H1 (cell line): ENCODE data around the gene SIX3. TPM values are rescaled to one million over a fixed set of nuclear protein-coding genes. Genes with fewer than 3 reads are reported as not detected.

Experiments used
- CTCF ChIA-PET: fragments of 300-600 bp; sonication (Branson Sonifier 250); formaldehyde crosslinking; loops from one replicate; lab custom pipeline; 2021; ENCODE audit not compliant: partially characterized antibody; lab: Charles Lee
- POLR2A ChIA-PET: fragments of 300-600 bp; sonication (Branson Sonifier 250); formaldehyde crosslinking; loops from one replicate; lab custom pipeline; 2021; ENCODE audit warnings: inconsistent platforms; ENCODE audit not compliant: partially characterized antibody; lab: Charles Lee
- DNase-seq, 2 experiments: peaks; one replicate each; pipeline versions ENCODE4 v3.0.0 to v3.0.0-alpha.2; 2010 to 2022; ENCODE audit warnings: low spot score in 2 of 2, low read depth in 1 of 2, mixed read lengths in 1 of 2
- FAIRE-seq: peaks from 2 replicates; lab custom pipeline; 2011; peaks lifted over from hg19 to GRCh38; lab: Jason Lieb, UNC
- H2AFZ ChIP-seq: 2 replicates; pipeline ENCODE4 v1.8.1; 2012; ENCODE audit warnings: low read length, inconsistent platforms
- H2AK5ac ChIP-seq: 2 replicates; pipeline ENCODE4 v1.6.1; 2013; ENCODE audit warnings: low read depth, low read length
- H2BK120ac ChIP-seq: replicated peaks from 2 replicates; pipeline ENCODE3; 2013; ENCODE audit warnings: low read depth, low read length, inconsistent platforms
- H2BK12ac ChIP-seq: 2 replicates; pipeline ENCODE4 v1.6.1; 2013; ENCODE audit warnings: low read depth, low read length
- H2BK15ac ChIP-seq: 2 replicates; pipeline ENCODE4 v1.6.1; 2013; ENCODE audit warnings: low read length
- H2BK20ac ChIP-seq: 2 replicates; pipeline ENCODE4 v1.6.1; 2013; ENCODE audit warnings: low read length
- H2BK5ac ChIP-seq: 2 replicates; pipeline ENCODE4 v1.6.1; 2013; ENCODE audit warnings: low read depth, low read length
- H3K14ac ChIP-seq: 2 replicates; pipeline ENCODE4 v1.6.1; 2013; ENCODE audit warnings: inconsistent platforms; ENCODE audit not compliant: insufficient read length
- H3K18ac ChIP-seq: 2 replicates; pipeline ENCODE4 v1.6.1; 2013; ENCODE audit warnings: low read length; ENCODE audit errors: extremely low read depth
- H3K23ac ChIP-seq: 2 replicates; pipeline ENCODE4 v1.6.1; 2013; ENCODE audit warnings: inconsistent platforms; ENCODE audit not compliant: insufficient read length
- H3K23me2 ChIP-seq: 2 replicates; pipeline ENCODE4 v1.6.1; 2013; ENCODE audit warnings: low read depth, low read length
- H3K27ac ChIP-seq: 2 replicates; pipeline ENCODE4 v1.6.1; 2011; ENCODE audit warnings: low read depth, low read length, inconsistent platforms
- H3K27me3 ChIP-seq, 4 experiments: replicated peaks in 1 of 4; 1 replicate in 1 of 4; 2 replicates in 3 of 4; pipeline versions ENCODE4 v1.6.1 to v1.8.1; 2011 to 2013; ENCODE audit warnings: low read length in 3 of 4, mild to moderate bottlenecking in 3 of 4, inconsistent platforms in 2 of 4, mixed read lengths in 2 of 4, moderate library complexity in 1 of 4; ENCODE audit not compliant: control insufficient read depth in 3 of 4, insufficient read depth in 3 of 4; ENCODE audit errors: extremely low read depth in 1 of 4
- H3K36me3 ChIP-seq, 4 experiments: 2 replicates each; pipeline versions ENCODE4 v1.6.1 to v1.8.1; 2011 to 2013; ENCODE audit warnings: mild to moderate bottlenecking in 4 of 4, low read length in 3 of 4, moderate library complexity in 2 of 4, control low read depth in 1 of 4, inconsistent platforms in 1 of 4; ENCODE audit not compliant: insufficient read depth in 4 of 4, control insufficient read depth in 2 of 4
- H3K4ac ChIP-seq: replicated peaks from 2 replicates; pipeline ENCODE3; 2013; ENCODE audit warnings: low read length, low read depth, mixed read lengths, inconsistent platforms; ENCODE audit not compliant: insufficient read length
- H3K4me1 ChIP-seq, 4 experiments: replicated peaks in 1 of 4; 1 replicate in 1 of 4; 2 replicates in 3 of 4; pipeline versions ENCODE4 v1.6.1 to v1.8.1; 2011 to 2013; ENCODE audit warnings: low read length in 3 of 4, inconsistent platforms in 2 of 4, mixed read lengths in 1 of 4; ENCODE audit not compliant: insufficient read depth in 4 of 4, control insufficient read depth in 3 of 4
- H3K4me2 ChIP-seq, 2 experiments: 2 replicates each; pipeline versions ENCODE4 v1.6.1 to v1.8.1; 2011 to 2013; ENCODE audit warnings: low read depth in 2 of 2, low read length in 2 of 2, control low read depth in 1 of 2, inconsistent platforms in 1 of 2, mild to moderate bottlenecking in 1 of 2; ENCODE audit not compliant: insufficient read depth in 1 of 2
- H3K4me3 ChIP-seq, 4 experiments: fragments of 200-600, 300-600 bp in 1 of 4; sonication (generic), shearing (Covaris generic), sonication (Bioruptor Twin) in 1 of 4; 2 replicates each; pipeline versions ENCODE4 v1.5.1 to v1.8.1; 2011 to 2016; ENCODE audit warnings: low read length in 4 of 4, low read depth in 3 of 4, control low read depth in 2 of 4, inconsistent platforms in 2 of 4, mild to moderate bottlenecking in 2 of 4, mixed read lengths in 1 of 4, moderate library complexity in 1 of 4; ENCODE audit not compliant: insufficient read depth in 2 of 4; ENCODE audit errors: extremely low read depth in 1 of 4
- H3K56ac ChIP-seq: replicated peaks from 2 replicates; pipeline ENCODE3; 2013; ENCODE audit warnings: low read depth, mild to moderate bottlenecking, mixed read lengths, low read length, inconsistent platforms; ENCODE audit not compliant: insufficient read length
- H3K79me1 ChIP-seq: 2 replicates; pipeline ENCODE4 v1.6.1; 2013; ENCODE audit warnings: low read depth, low read length, control low read depth
- H3K79me2 ChIP-seq, 2 experiments: 2 replicates each; pipeline versions ENCODE4 v1.6.1 to v1.8.1; 2012 to 2013; ENCODE audit warnings: low read length in 2 of 2, mild to moderate bottlenecking in 2 of 2, inconsistent platforms in 1 of 2; ENCODE audit not compliant: insufficient read depth in 2 of 2, control insufficient read depth in 1 of 2
- H3K9ac ChIP-seq, 4 experiments: replicated peaks in 1 of 4; 1 replicate in 1 of 4; 2 replicates in 3 of 4; pipeline versions ENCODE4 v1.6.1 to v1.8.1; 2011 to 2013; ENCODE audit warnings: low read depth in 3 of 4, low read length in 3 of 4, control low read depth in 2 of 4, mild to moderate bottlenecking in 2 of 4, moderate library complexity in 2 of 4, inconsistent platforms in 1 of 4; ENCODE audit errors: extremely low read depth in 1 of 4
- H3K9me3 ChIP-seq, 2 experiments: 2 replicates each; pipeline versions ENCODE4 v1.6.1 to v1.8.1; 2012 to 2013; ENCODE audit warnings: mild to moderate bottlenecking in 2 of 2, moderate library complexity in 2 of 2, control low read depth in 1 of 2, inconsistent platforms in 1 of 2, low read depth in 1 of 2, low read length in 1 of 2, mixed read lengths in 1 of 2; ENCODE audit not compliant: insufficient read depth in 2 of 2
- H4K20me1 ChIP-seq, 2 experiments: replicated peaks in 1 of 2; 2 replicates each; pipeline versions ENCODE3 to v1.8.1; 2011 to 2013; ENCODE audit warnings: inconsistent platforms in 2 of 2, low read length in 2 of 2, mild to moderate bottlenecking in 1 of 2; ENCODE audit not compliant: insufficient read depth in 2 of 2, control insufficient read depth in 1 of 2
- H4K5ac ChIP-seq: 2 replicates; pipeline ENCODE4 v1.6.1; 2013; ENCODE audit warnings: low read length, low read depth, mixed read lengths, inconsistent platforms; ENCODE audit not compliant: insufficient read length
- H4K8ac ChIP-seq: 2 replicates; pipeline ENCODE4 v1.8.0; 2013; ENCODE audit warnings: mild to moderate bottlenecking, moderate library complexity, low read length, inconsistent platforms; ENCODE audit not compliant: insufficient read depth; ENCODE audit errors: extremely low read depth
- H4K91ac ChIP-seq: replicated peaks from 2 replicates; pipeline ENCODE3; 2013; ENCODE audit warnings: low read length, mixed read lengths, inconsistent platforms; ENCODE audit not compliant: insufficient read length
- CTCF ChIP-seq, 3 experiments: IDR thresholded peaks; 1 replicate in 2 of 3; 2 replicates in 1 of 3; pipeline versions ENCODE4 v1.5.1 to v1.6.1; 2011; ENCODE audit warnings: low read length in 3 of 3, mild to moderate bottlenecking in 3 of 3, inconsistent platforms in 2 of 3, low read depth in 1 of 3, moderate library complexity in 1 of 3; ENCODE audit not compliant: insufficient read depth in 1 of 3; ENCODE audit errors: control extremely low read depth in 1 of 3
- EP300 ChIP-seq, 2 experiments: IDR thresholded peaks; 1 replicate in 1 of 2; 2 replicates in 1 of 2; pipeline ENCODE4 v1.6.1; 2011 to 2012; ENCODE audit warnings: low read depth in 2 of 2, low read length in 2 of 2, mild to moderate bottlenecking in 2 of 2, borderline replicate concordance in 1 of 2, inconsistent platforms in 1 of 2, moderate library complexity in 1 of 2
- HDAC2 ChIP-seq, 2 experiments: fragments of 300-600 bp in 1 of 2; sonication (generic) in 1 of 2; IDR thresholded peaks; 2 replicates each; pipeline ENCODE4 v1.6.1; 2011 to 2012; ENCODE audit warnings: low read depth in 2 of 2, low read length in 2 of 2, mild to moderate bottlenecking in 2 of 2, moderate library complexity in 2 of 2, borderline replicate concordance in 1 of 2, inconsistent platforms in 1 of 2
- HDAC6 ChIP-seq: IDR thresholded peaks from one replicate; pipeline ENCODE4 v1.7.1; 2012; ENCODE audit warnings: low read depth, mild to moderate bottlenecking, inconsistent platforms, low read length, moderate library complexity
- RAD21 ChIP-seq, 2 experiments: IDR thresholded peaks in 1 of 2; conservative IDR thresholded peaks in 1 of 2; 2 replicates each; pipeline ENCODE4 v1.6.1; 2011; ENCODE audit warnings: low read depth in 2 of 2, low read length in 2 of 2, improper control_type of control experiment in 1 of 2, inconsistent platforms in 1 of 2, mild to moderate bottlenecking in 1 of 2, moderate library complexity in 1 of 2
- SP4 ChIP-seq: IDR thresholded peaks from 2 replicates; pipeline ENCODE4 v1.6.1; 2012; ENCODE audit warnings: low read length, inconsistent platforms
- SRF ChIP-seq: IDR thresholded peaks from 2 replicates; pipeline ENCODE4 v1.6.1; 2011; ENCODE audit warnings: mild to moderate bottlenecking, low read depth, low read length, moderate library complexity
- TEAD4 ChIP-seq: IDR thresholded peaks from 2 replicates; pipeline ENCODE4 v1.6.1; 2012; ENCODE audit warnings: low read depth, low read length, inconsistent platforms, mixed read lengths
- WGBS, 2 experiments: shearing (Covaris generic) in 1 of 2; methylation state at CpG; one replicate each; pipeline versions ENCODE4 v1.1.6 to v1.1.7; 2013 to 2015; ENCODE audit warnings: low lambda C conversion rate in 2 of 2, mixed read lengths in 2 of 2, inconsistent platforms in 1 of 2, low coverage in 1 of 2, missing lambda C conversion rate in 1 of 2; ENCODE audit not compliant: insufficient replicate concordance in 2 of 2, insufficient coverage in 1 of 2, insufficient read length in 1 of 2; ENCODE audit errors: extremely low coverage in 1 of 2, missing lambda C conversion rate in 1 of 2; 5-methylcytosine and 5-hydroxymethylcytosine counted together
- polyA plus RNA-seq, 7 experiments: library from polyadenylated mRNA; depleted of rRNA in 3 of 7; stranded (reverse) in 5 of 7; unstranded in 2 of 7; fragments of >200 nt in 5 of 7; fragments of 200-250 nt in 2 of 7; gene quantifications; 1 replicate in 5 of 7; 2 replicates in 1 of 7; 4 replicates in 1 of 7; pipeline versions ENCODE4 v1.2.1 to v1.2.3, GENCODE V29; 2011 to 2013; ENCODE audit warnings: missing spikeins in 2 of 7, mixed read lengths in 2 of 7
- total RNA-seq: library from RNA; stranded (reverse); fragmentation: NEBNext Ultra II Directional; extraction: Animal tissue kit (Norgen Biotek cat#: 25700); gene quantifications from 2 replicates; pipeline ENCODE4 v1.2.1, GENCODE V29; 2021
- TF ChIP-seq, protein P1 (sequence below): IDR thresholded peaks from 2 replicates; pipeline ENCODE4 v1.6.1; 2011; ENCODE audit warnings: low read depth, mild to moderate bottlenecking, low read length; ENCODE audit not compliant: insufficient read depth

SIX3 gene
- total and polyA plus RNA-seq, 2 of the 8 experiments (the other 6 are each of a cell fraction or from before 2014, with no cell fraction given), result 0.02 to 0.19 TPM

- POLR2A ChIA-PET, result interaction anchor here (1.2 to 1.3 kb wide), 2 partner anchors 30 to 626 kb away, joined by 3 read pairs; no protein-coding TSS in a partner anchor
- no peak overlapping the region for H2AFZ ChIP-seq
- H3K4me3 ChIP-seq, result no peak overlapping the region
- H3K18ac ChIP-seq, result no peak overlapping the region
- H3K36me3 ChIP-seq, result no peaks in the 10 kb centered on the region
- no peaks in the 10 kb centered on the region for H3K9me3 ChIP-seq
- no peak overlapping the region for H2BK12ac ChIP-seq
- no peaks in the 10 kb centered on the region for H3K23me2 ChIP-seq
- no peak overlapping the region for H2BK5ac ChIP-seq
- H3K9ac ChIP-seq, result no peak overlapping the region
- H4K91ac ChIP-seq, result no peak overlapping the region
- H2BK15ac ChIP-seq, result no peak overlapping the region
- CTCF ChIA-PET, result interaction anchor here (0.8 to 7.8 kb wide), 34 partner anchors 9 to 603 kb away, joined by 3 to 105 read pairs (median 5); partner anchors contain the start of gene SIX2
- DNase-seq, result peak in 1 of 2 experiments; percentile 93
- WGBS, 2 experiments, result 17% methylated on average over 14 of the region's 14 CpGs; no CpG with 5 or more reads in 1 of the 2 experiments
- no peak overlapping the region for H3K14ac ChIP-seq
- H4K8ac ChIP-seq, result no peak overlapping the region
- no peak overlapping the region for H3K23ac ChIP-seq
- H3K4me2 ChIP-seq, result no peak overlapping the region
- no peak overlapping the region for H2AK5ac ChIP-seq
- no peak overlapping the region for H3K56ac ChIP-seq
- no peaks in the 10 kb centered on the region for H3K79me1 ChIP-seq
- no peak for TF ChIP-seq HDAC2 (IDR thresholded peaks at IDR 0.05; ENCODE audit: borderline replicate concordance in 1 of 2, low read depth in 2 of 2, low read length in 2 of 2)
- no peak for TF ChIP-seq SRF
- TF ChIP-seq TEAD4, result 0 out of 2 replicates have a peak, but pooled peaks have one; percentile 39
- TF ChIP-seq, protein P1, sequence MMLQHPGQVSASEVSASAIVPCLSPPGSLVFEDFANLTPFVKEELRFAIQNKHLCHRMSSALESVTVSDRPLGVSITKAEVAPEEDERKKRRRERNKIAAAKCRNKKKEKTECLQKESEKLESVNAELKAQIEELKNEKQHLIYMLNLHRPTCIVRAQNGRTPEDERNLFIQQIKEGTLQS, result no peak
- no peak for TF ChIP-seq HDAC6
- TF ChIP-seq RAD21 (IDR thresholded peaks at IDR 0.05 in 1 of 2, conservative IDR thresholded peaks at IDR 0.05 in 1 of 2; ENCODE audit: low read depth in 2 of 2, low read length in 2 of 2), result peak; percentile 98
- peak; percentile 88 to 95 (median 94) for TF ChIP-seq CTCF (IDR thresholded peaks at IDR 0.05; ENCODE audit: control extremely low read depth in 1 of 3, insufficient read depth in 1 of 3, low read depth in 1 of 3, low read length in 3 of 3)
- no peak for TF ChIP-seq SP4
- no peak for TF ChIP-seq EP300 (IDR thresholded peaks at IDR 0.05; ENCODE audit: borderline replicate concordance in 1 of 2, low read depth in 2 of 2, low read length in 2 of 2)
- TF ChIP-seq, all 59 proteins: peak for 3
- Histone ChIP-seq H3K4me1 (peaks cover 0 to 4% (median 0%) of the 10 kb centered on the region in 4 experiments; a peak in 2 of 7 replicates), H2BK120ac (no peak overlapping the region), H4K20me1 (no peaks in the 10 kb centered on the region), H3K4ac (no peak overlapping the region), H2BK20ac (no peak overlapping the region), H3K27ac (no peak overlapping the region), H4K5ac (no peak overlapping the region), H3K79me2 (no peaks in the 10 kb centered on the region), H3K27me3 (no peaks in the 10 kb centered on the region)
- peak; percentile 91 for FAIRE-seq
These were observed 40.2 kb downstream of the SIX3 start for GRCh38 chr2:44981714-44982108.
